MM.1S (cell line): ENCODE results near the gene SYT4.

ENCODE experiments used
- CTCF ChIP-seq: fragments of 300-600 bp; sonication (generic); IDR thresholded peaks from 2 replicates; pipeline ENCODE4 v1.5.1; 2016; ENCODE audit warnings: antibody characterized with exemption, low read length, mixed read lengths
- EZH2 ChIP-seq: fragments of 300-600 bp; sonication (generic); optimal IDR thresholded peaks from 2 replicates; pipeline ENCODE3; 2017; ENCODE audit warnings: low read depth, mild to moderate bottlenecking, antibody characterized with exemption, low read length, mixed read lengths
- EZH2phosphoT487 ChIP-seq: fragments of 300-600 bp; sonication (generic); IDR thresholded peaks from 2 replicates; pipeline ENCODE4 v1.6.1; 2018; ENCODE audit warnings: antibody characterized with exemption, low read length

DNA sequence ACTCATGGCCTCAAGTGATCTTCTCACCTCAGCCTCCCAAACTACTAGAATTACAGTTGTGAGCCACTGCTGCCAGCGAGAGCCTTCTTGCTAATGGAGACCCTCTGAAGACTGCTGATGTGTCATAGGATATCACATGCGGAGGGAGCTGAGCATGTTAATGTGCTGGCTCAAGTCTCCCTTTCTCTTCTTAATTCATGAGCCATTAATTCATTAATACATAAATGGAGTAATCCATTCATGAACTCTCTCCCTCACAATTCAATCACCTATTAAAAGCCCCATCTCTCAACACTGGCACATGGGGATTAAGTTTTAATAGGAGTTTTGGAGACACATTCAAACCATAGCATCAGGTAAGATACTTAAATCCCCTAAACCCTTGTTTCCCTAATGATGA lies 54.8 kb downstream of the SYT4 start:
- TF ChIP-seq CTCF (no peak), EZH2 (no peak), EZH2phosphoT487 (no peak)
